Activated CD4-positive, alpha-beta T cell treated with anti-CD3 and anti-CD28 coated beads, Interleukin-2, amount 50 U/mL, for 4 hours (primary cell): ENCODE measurements around the gene USP28.
A peak's percentile ranks its signal among the peaks of the same experiment; 100 is the strongest.
"Not testable (repeated sequence)": the region's sequence is repeated elsewhere in the genome, so short reads cannot be mapped to it uniquely, and the experiment has no call there.

ENCODE experiments used
- DNase-seq, 2 experiments: peaks; one replicate each; pipeline ENCODE4 v3.0.0-alpha.2; 2020

USP28 gene

DNA sequence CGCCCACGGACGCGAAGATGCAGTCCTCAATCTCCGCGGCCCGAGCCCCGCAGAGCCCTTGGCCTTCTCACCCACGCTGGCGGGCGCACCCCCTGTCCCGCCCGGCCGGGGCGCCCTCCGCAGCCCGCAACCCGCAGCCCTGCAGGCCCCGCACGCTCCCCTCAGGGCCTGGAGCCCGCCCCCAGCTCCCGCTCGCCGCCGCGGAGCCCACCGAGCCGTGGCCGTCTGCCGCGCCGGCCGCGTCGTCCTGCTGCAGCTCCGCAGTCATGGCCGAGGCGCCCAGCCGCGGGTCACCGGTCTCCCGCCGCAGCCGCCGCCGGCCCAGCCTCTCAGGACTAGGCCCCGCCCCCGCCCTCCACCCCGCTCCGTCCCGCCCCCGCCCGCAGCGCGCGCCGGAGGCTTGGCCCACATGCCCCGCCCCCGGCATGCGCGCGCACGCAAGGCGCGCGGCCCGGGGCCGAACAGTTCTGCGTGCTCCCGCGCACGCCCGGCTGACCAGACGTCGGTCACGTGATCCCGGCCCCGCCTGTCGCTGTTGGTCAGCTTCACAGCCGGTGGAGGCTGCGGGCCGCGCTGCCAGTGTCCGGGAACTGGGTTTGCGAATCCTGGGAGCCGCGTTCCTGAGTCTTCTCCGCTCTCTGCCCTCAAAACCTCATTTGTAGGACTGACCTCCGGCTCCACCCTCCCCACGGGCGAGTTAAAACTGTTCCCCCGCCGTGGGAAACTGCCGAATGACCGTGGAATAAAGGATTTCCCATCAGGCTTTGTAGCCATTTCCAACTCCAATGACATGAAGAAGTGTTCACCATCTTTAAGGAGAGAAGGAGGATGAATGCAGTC is at the start of gene USP28:
USP28 (minus strand) TSS at position 339 of the 840 bp plus-strand sequence; CDS start at position 268, 71 bp downstream.
- peak; percentile 53 to 55 for DNase-seq

DNA sequence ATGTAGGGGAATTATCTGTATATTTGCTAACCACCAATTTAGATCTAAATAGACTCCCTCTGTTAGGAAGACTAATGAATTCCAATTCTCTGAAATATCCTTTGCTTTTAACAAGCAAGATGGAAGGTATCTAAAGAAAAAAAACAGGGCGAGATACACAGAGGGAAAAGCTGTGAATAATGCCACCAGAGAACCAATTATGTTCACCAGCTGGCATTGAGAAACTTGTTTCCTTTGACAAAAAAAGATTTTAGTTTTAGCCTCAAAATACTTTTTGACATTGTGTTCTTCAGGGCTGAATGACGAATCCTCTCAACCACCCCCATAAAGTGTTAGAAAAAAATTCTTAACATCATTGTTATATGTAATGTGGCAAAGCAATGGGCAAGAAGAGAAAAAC is 48.2 kb upstream of the USP28 start:
- no peak for DNase-seq

DNA sequence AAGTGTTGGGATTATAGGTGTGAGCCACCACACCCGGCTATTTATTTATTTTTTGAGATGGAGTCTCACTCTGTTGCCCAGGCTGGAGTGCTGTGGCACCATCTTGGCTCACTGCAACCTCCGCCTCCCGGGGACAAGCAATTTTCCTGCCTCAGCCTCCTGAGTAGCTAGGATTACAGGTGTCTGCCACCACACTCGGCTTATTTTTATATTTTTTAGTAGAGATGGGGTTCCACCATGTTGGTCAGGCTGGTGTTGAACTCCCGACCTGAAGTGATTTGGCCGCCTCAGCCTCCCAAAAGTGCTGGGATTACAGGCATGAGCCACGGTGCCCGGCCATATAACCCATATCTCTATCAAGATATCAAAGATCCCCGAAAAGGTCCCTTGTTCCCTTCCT is 36.1 kb upstream of the USP28 start:
- DNase-seq = not testable (repeated sequence)

DNA sequence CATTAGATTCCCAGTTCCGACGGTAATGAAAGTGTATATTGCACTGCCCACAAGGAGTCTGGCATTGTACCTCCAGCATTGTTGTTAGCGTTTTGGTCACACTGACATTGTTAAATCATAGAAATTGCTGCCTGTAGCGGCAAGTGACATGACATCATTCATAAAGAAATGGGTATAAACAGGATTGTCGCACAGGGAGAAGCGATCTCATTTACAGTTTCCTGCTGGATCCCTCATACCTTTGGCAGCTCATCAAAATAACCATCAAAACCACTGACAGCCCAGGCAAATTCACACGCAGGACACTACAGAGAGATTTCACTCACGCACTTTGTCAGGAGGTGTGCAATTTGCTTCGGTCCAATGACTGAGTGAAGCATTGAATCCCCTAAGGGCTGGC is 32.7 kb upstream of the USP28 start:
- no peak for DNase-seq

GRCh38 chr11:113907681-113908080 is 32.3 kb upstream of the USP28 start:
- DNase-seq = no peak

GRCh38 chr11:113907152-113907551 is 31.8 kb upstream of the USP28 start:
- no peak for DNase-seq

- DNase-seq = no peak
These were observed 31.1 kb upstream of the USP28 start for GRCh38 chr11:113906516-113906915.

DNA sequence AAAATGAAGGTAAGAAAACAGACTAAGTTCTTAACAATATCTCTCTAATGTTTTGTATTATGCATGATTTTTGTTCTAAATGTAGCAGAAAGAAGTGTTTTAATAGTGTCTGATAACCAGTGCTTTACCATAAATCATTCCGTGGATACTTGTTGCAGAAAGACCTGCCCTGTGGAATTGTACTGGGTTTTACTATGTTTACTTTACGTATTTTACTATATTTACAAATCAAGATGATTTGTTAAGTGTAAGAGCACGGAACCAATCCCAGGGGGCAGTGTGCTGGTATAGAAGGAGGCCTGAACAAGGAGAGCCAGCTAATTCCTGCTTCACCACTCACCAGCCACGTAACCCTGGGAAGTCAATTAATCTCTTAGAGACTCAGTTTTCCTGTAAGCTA is 30.7 kb upstream of the USP28 start:
- DNase-seq = no peak

GRCh38 chr11:113904379-113905101 is 29.2 kb upstream of the USP28 start, which contains the start of gene HTR3B:
Gene HTR3B, plus strand, starts transcription at chr11:113904796. Its CDS starts 138 bp downstream, at chr11:113904934.
- no peak for DNase-seq

GRCh38 chr11:113901141-113901540 is 25.8 kb upstream of the USP28 start:
- DNase-seq = no peak

- DNase-seq = no peak
These were observed 20.9 kb upstream of the USP28 start for GRCh38 chr11:113896156-113896879.

- DNase-seq = no peak
These were observed 20.2 kb upstream of the USP28 start for GRCh38 chr11:113895367-113896155.

DNA sequence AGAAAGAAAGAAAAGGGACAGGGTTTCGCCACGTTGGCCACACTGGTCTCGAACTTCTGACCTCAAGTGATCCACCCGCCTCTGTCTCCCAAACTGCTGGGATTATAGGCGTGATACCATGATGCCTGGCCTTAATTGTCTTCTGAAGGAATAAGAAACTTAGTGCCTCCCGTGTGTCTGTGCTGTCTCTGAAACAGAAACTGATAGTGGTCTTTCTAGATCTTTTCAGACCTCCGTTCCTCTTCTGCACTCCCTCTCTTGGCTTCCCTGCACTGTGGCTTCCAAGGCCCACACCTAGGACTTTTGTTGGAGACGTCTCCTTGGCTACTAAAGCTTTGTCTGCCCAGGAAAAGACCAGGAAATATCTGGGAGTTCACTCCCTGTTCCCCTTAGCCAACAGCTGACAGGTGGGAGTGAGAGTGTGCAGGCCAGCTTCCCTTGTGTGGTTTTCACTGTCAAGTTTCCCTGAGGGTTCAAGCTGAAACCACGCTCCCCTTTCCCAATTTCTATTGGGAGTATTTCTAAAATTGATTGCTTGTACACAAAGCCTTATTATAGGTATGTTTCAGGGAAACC is 19.1 kb upstream of the USP28 start:
- no peak for DNase-seq

GRCh38 chr11:113888848-113889247 is 13.5 kb upstream of the USP28 start:
- no peak for DNase-seq

- DNase-seq = no peak
These were observed 10.5 kb upstream of the USP28 start for GRCh38 chr11:113885897-113886296.

GRCh38 chr11:113884361-113884836 is 9.0 kb upstream of the USP28 start:
- DNase-seq = no peak

GRCh38 chr11:113881856-113882255 is 6.5 kb upstream of the USP28 start:
- no peak for DNase-seq

DNA sequence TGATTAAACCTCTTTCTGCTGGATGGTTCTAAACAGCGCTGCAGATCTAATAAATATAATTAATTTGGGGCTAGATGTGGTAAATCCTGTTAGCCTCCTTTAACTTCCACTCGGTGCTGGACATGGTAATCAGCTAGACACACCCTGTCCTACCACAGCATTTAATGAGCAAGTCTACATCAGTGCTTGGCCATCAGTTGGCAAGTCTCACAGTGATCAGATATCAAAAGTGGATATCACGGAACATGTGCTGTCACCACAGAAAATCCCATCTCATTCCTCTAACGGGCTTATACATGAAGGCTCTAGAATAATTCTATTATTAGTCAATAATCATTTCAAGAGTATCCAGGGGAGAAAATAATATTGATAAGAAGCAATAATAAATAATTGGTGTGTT is 5.6 kb upstream of the USP28 start:
- no peak for DNase-seq

DNA sequence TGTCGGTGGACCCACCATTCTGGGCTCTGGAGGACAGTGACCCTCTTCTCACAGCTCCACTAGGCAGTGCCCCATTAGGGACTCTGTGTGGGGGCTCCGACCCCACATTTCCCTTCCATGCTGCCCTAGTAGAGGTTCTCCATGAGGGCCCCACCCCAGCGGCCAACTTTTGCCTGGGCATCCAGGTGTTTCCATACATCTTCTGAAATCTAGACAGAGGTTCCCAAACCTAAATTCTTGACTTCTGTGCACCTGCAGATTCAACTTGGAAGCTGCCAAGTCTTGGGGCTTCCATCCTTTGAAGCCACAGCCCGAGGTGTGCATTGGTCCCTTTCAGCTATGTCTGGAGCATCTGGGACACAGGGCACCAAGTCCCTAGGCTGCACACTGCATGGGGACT is 4.1 kb upstream of the USP28 start:
- not testable (repeated sequence) for DNase-seq

- DNase-seq = no peak
These were observed 2.3 kb upstream of the USP28 start for GRCh38 chr11:113877670-113878055.

DNA sequence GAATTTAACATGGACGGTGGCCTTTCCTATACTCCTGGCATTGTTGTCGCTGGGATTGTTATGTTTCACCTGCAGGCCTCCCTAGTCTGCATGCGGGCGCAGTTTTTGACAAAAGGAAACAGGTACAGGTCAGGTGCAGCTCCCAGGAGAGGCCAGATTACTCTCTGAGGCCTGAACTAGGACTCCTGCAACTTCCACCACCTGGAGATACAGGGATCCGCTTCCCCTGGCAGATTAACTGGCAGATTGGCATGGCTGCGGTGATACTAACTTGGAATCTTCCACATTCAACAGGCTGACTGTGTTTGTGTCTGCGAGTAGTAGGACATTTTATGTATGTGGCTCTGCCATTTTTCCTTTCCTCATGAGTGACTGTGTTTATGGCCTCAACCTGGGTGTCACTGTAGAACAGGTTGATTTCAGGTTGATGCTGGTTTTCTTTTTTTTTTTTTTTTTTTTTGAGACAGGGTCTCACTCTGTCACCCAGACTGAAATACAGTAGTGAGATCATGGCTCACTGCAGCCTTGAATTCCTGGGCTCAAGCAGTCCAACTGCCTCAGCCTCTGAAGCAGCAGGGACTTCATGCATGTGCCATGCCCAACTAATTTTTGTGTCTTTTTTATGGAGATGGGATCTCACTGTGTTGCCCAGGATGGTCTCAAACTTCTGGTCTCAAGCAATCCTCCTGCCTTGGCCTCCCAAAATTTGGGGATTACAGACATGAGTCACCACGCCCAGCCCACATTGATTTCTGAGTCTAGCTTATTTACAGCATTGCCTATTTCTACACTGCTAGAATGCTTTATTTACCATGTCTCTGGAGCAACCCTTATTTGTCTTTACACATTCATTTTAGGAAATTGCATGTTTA is 1.7 kb upstream of the USP28 start:
- DNase-seq = no peak
